ENCODE measurements around the gene GATD1. TPM values are rescaled to one million over a fixed set of nuclear protein-coding genes. Genes with fewer than 3 reads are reported as not detected.

The GATD1 gene
- total RNA-seq, 1 experiment from 2014 or later, result 67.7 TPM

- H3K4me1 Mint-ChIP-seq (ENCODE audit: insufficient read depth, unreplicated experiment), result peaks cover 12% of the 10 kb centered on the region
- POLR2A ChIA-PET, result interaction anchor here (0.6 to 7.1 kb wide), 18 partner anchors 15 to 220 kb away, joined by 3 to 96 read pairs (median 6); partner anchors contain the start of genes DEAF1, EPS8L2, GATD1 and HRAS
- H3K36me3 Mint-ChIP-seq (ENCODE audit: insufficient read depth, unreplicated experiment), result peaks cover 39% of the 10 kb centered on the region
- peak overlapping the region; percentile 50 for H3K4me3 Mint-ChIP-seq (ENCODE audit: unreplicated experiment)
- no peaks in the 10 kb centered on the region for H3K27me3 Mint-ChIP-seq (ENCODE audit: insufficient read depth, unreplicated experiment)
- H3K9me3 Mint-ChIP-seq (ENCODE audit: unreplicated experiment), result no peaks in the 10 kb centered on the region
- intact Hi-C loops (cut with micrococcal nuclease), result loop anchor here (10.0 kb wide), 1 partner anchor 162 kb away; the partner anchor contains the start of genes LMNTD2 and RASSF7
- peak; percentile 90 for DNase-seq (ENCODE audit: unreplicated experiment)
- peak overlapping the region; percentile 43 for H3K27ac Mint-ChIP-seq (ENCODE audit: low read depth, unreplicated experiment)
- CTCF ChIA-PET, result interaction anchor here (0.5 to 3.3 kb wide), 17 partner anchors 8 to 1276 kb away, joined by 3 to 22 read pairs (median 4); partner anchors contain the start of genes EPS8L2, TALDO1 and TMEM80
- TF ChIP-seq, protein P1, sequence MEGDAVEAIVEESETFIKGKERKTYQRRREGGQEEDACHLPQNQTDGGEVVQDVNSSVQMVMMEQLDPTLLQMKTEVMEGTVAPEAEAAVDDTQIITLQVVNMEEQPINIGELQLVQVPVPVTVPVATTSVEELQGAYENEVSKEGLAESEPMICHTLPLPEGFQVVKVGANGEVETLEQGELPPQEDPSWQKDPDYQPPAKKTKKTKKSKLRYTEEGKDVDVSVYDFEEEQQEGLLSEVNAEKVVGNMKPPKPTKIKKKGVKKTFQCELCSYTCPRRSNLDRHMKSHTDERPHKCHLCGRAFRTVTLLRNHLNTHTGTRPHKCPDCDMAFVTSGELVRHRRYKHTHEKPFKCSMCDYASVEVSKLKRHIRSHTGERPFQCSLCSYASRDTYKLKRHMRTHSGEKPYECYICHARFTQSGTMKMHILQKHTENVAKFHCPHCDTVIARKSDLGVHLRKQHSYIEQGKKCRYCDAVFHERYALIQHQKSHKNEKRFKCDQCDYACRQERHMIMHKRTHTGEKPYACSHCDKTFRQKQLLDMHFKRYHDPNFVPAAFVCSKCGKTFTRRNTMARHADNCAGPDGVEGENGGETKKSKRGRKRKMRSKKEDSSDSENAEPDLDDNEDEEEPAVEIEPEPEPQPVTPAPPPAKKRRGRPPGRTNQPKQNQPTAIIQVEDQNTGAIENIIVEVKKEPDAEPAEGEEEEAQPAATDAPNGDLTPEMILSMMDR (IDR thresholded peaks at IDR 0.05; ENCODE audit: unreplicated experiment), result no peak
- BruUV-seq (replicated peaks), result TSS peak; percentile 48
Observed at GRCh38 chr11:726278-727220, 50.7 kb downstream of the GATD1 start.

GRCh38 chr11:725624-726202 lies 51.6 kb downstream of the GATD1 start:
- H3K9me3 Mint-ChIP-seq (ENCODE audit: unreplicated experiment), result no peaks in the 10 kb centered on the region
- DNase-seq (ENCODE audit: unreplicated experiment), result no peak
- TF ChIP-seq, protein P1 (IDR thresholded peaks at IDR 0.05; ENCODE audit: unreplicated experiment), result no peak
- peaks cover 12% of the 10 kb centered on the region for H3K4me1 Mint-ChIP-seq (ENCODE audit: insufficient read depth, unreplicated experiment)
- peak overlapping the region; percentile 29 for H3K4me3 Mint-ChIP-seq (ENCODE audit: unreplicated experiment)
- ChIA-PET CTCF (interaction anchor here (0.5 to 3.3 kb wide), 9 partner anchors 12 to 1277 kb away, joined by 3 to 22 read pairs (median 4); partner anchors contain the start of genes EPS8L2, TALDO1 and TMEM80), POLR2A (interaction anchor here (0.6 to 7.1 kb wide), 14 partner anchors 14 to 190 kb away, joined by 3 to 96 read pairs (median 5); partner anchors contain the start of genes DEAF1, EPS8L2, HRAS and LMNTD2)
- intact Hi-C loops (cut with micrococcal nuclease), result loop anchor here (10.0 kb wide), 1 partner anchor 161 kb away; the partner anchor contains the start of genes LMNTD2 and RASSF7
- no peaks in the 10 kb centered on the region for H3K27me3 Mint-ChIP-seq (ENCODE audit: insufficient read depth, unreplicated experiment)
- peaks cover 43% of the 10 kb centered on the region for H3K36me3 Mint-ChIP-seq (ENCODE audit: insufficient read depth, unreplicated experiment)
- H3K27ac Mint-ChIP-seq (ENCODE audit: low read depth, unreplicated experiment), result no peak overlapping the region
- BruUV-seq (replicated peaks), result no TSS peak

DNA sequence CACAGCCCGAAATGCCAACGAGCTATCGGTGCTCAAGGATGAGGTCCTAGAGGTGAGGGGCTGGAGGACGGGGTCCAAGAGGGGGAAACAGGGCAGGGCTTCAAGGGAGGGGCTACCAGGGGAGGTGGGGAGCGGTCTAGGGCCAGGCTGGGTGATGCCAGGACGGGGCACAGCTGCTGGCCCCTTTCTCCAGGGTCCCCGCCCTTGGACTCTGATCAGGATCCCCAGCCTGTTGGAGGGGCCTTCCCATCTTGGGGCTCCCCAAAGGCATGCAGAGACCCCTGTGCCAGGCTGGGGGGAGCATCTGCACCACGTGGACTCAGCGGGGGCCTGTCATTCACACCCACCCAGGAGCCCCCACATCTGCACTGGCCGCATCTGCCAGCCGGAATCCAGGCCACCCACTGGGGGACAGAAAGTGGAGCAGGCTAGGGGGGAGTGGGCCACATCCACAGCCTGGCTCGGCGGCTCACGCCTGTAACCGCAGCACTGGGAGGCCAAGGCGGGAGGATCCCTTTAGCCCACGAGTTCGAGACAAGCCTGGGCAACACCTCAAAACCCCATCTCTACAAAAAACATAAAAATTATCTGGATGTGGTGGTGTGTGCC lies 52.4 kb downstream of the GATD1 start:
- intact Hi-C loops (cut with micrococcal nuclease), result loop anchor here (10.0 kb wide), 1 partner anchor 160 kb away; the partner anchor contains the start of genes LMNTD2 and RASSF7
- CTCF ChIA-PET, result interaction anchor here (0.9 to 3.6 kb wide), 5 partner anchors 13 to 29 kb away, joined by 4 to 18 read pairs (median 6); partner anchors contain the start of genes DEAF1, EPS8L2 and TMEM80
- Mint-ChIP-seq H3K9me3 (ENCODE audit: unreplicated experiment) (no peaks in the 10 kb centered on the region), H3K4me3 (ENCODE audit: unreplicated experiment) (peak overlapping the region; percentile 29), H3K36me3 (ENCODE audit: insufficient read depth, unreplicated experiment) (peaks cover 46% of the 10 kb centered on the region), H3K27ac (ENCODE audit: low read depth, unreplicated experiment) (no peak overlapping the region), H3K27me3 (ENCODE audit: insufficient read depth, unreplicated experiment) (no peaks in the 10 kb centered on the region), H3K4me1 (ENCODE audit: insufficient read depth, unreplicated experiment) (peaks cover 9% of the 10 kb centered on the region)
- TF ChIP-seq, protein P1 (IDR thresholded peaks at IDR 0.05; ENCODE audit: unreplicated experiment), result no peak
- BruUV-seq (replicated peaks), result no TSS peak
- POLR2A ChIA-PET, result interaction anchor here (0.6 to 7.1 kb wide), 5 partner anchors 18 to 38 kb away, joined by 3 to 96 read pairs (median 4); partner anchors contain the start of genes DEAF1 and TMEM80
- DNase-seq (ENCODE audit: unreplicated experiment), result no peak
